GM13976 (cell line): ENCODE results near the gene COL16A1.

Experiments used
- DNase-seq: peaks from one replicate; pipeline ENCODE4 v3.0.0; 2012; ENCODE audit warnings: low spot score
- in situ Hi-C: fragments of 300-500 bp; cut with MboI; formaldehyde crosslinking; loops from one replicate; pipeline ENCODE4 v1.12.0; 2022; ENCODE audit warnings: low sequenced_read_pairs, mixed read lengths, inconsistent platforms; ENCODE audit not compliant: unreplicated experiment
- TF ChIP-seq, protein P1 (sequence below): IDR thresholded peaks from 2 replicates; pipeline ENCODE4 v1.5.1; 2012; ENCODE audit warnings: borderline replicate concordance, mild to moderate bottlenecking; ENCODE audit not compliant: insufficient read depth; ENCODE audit errors: extremely low read depth, missing control alignments, control extremely low read depth

COL16A1 gene

DNA sequence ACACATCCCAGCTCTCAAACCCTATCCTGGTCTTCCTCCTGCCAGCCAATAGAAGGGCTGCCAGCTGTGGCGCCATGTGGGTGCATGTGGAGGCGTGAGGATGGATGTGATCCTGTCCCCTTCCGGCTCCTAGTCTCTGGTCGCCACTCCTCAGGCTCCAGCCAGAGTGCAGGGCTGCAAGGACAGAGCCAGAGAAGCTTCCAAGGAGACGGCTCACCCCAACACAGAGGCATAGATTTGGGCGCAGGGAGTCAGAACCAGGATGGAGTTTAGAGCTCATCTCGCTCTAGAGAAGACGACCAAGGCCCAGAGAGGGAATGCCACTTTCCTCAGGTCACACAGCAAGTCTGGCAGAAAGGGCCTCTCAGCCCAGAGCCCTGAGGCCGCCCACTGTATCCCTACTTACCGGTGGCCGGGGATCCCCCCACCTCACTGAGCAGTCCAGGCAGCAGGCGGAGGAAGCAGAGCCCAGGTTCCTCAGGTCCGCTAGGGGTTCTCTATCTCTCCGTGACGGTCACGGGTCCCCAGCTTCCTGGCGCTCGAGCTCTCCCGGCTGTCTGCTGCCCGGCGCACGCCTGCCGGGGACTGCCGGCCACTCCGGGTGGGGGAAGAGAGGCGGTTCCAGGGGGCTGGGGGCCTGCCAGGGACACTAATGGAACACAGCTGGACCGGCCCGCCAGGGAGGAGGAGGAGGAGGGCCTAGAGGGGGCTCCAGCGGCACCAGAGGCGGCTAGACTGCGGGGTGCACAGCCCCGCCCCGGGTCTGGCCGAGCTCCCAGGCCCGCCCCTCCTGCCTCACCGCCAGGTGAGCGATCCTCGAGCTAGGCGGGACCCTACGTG lies at the start of gene COL16A1:
Gene COL16A1, minus strand, starts transcription at position 587 of the 840 bp plus-strand sequence. CDS start 1,824 bp downstream, outside the sequence.
- TF ChIP-seq, protein P1, sequence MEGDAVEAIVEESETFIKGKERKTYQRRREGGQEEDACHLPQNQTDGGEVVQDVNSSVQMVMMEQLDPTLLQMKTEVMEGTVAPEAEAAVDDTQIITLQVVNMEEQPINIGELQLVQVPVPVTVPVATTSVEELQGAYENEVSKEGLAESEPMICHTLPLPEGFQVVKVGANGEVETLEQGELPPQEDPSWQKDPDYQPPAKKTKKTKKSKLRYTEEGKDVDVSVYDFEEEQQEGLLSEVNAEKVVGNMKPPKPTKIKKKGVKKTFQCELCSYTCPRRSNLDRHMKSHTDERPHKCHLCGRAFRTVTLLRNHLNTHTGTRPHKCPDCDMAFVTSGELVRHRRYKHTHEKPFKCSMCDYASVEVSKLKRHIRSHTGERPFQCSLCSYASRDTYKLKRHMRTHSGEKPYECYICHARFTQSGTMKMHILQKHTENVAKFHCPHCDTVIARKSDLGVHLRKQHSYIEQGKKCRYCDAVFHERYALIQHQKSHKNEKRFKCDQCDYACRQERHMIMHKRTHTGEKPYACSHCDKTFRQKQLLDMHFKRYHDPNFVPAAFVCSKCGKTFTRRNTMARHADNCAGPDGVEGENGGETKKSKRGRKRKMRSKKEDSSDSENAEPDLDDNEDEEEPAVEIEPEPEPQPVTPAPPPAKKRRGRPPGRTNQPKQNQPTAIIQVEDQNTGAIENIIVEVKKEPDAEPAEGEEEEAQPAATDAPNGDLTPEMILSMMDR, result no peak
- peak; percentile 65 for DNase-seq
- in situ Hi-C loops, result no loop called here

DNA sequence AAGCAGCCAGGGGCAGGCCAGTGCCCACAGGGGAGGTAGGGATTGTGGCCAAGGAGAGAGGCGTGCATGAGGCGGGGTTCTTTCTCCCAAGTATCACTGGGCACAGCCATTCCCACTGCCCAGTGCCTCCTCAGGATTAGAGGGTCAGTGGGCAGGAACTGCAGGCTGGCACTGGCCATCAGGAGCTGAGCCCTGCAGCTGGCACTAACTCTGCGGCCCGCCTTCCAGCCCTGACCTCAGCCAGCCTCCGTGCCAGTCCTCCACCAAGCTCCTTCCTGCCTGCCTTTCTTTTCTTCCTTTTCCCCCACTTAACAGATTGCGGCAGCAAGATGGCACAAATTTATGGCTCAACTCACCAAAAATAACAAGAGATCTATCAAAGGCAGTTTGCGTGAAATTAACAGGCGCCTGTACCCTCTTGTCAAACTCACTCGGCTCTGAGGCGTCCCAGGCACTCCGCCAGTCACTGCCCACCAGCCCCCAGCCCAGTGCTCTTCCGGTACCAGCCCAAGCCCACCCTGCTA lies 49.2 kb upstream of the COL16A1 start:
- TF ChIP-seq, protein P1, result no peak
- in situ Hi-C loops, result no loop called here
- DNase-seq, result no peak

DNA sequence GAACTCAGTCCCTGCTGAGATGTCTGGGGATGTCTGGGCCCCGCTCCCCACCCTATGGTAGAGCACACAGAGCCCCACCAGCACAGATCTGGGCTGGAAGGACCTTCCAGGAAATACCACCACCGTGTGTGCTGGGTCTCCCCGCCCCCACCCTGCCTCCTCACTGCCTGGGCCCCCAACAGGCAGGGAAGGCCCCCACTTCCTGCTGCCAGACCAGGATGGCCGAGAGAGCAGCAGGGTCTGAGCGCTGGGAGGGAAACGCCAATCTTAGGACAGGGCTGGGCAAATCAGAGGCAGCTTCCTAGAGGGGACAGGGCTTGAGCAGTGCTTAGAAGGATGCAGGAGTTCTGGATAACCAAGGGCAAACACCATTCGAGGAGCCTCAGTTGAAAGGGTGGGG lies 48.4 kb upstream of the COL16A1 start:
- TF ChIP-seq, protein P1, result no peak
- in situ Hi-C loops, result no loop called here
- no peak for DNase-seq

DNA sequence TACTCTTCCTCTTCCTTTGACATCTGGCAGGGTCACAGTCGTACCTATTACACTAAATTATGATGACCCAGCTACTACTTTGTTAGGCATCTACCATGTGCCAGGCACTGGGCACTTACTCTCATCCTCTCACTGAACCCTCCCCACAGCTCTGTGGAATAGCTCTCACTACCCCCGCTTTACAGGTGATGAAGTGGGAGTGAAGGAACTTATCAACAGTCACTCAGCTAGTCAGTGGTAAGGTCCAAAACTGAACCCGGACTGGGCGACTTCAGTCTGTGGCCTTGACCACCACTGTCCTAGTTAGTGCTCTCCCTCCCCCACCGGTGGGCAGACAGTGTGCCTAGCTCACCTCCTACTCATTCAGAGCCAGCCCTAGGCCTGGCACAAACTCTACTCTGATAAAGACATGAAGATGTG lies 48.0 kb upstream of the COL16A1 start:
- DNase-seq, result no peak
- in situ Hi-C loops, result no loop called here
- TF ChIP-seq, protein P1, result no peak

DNA sequence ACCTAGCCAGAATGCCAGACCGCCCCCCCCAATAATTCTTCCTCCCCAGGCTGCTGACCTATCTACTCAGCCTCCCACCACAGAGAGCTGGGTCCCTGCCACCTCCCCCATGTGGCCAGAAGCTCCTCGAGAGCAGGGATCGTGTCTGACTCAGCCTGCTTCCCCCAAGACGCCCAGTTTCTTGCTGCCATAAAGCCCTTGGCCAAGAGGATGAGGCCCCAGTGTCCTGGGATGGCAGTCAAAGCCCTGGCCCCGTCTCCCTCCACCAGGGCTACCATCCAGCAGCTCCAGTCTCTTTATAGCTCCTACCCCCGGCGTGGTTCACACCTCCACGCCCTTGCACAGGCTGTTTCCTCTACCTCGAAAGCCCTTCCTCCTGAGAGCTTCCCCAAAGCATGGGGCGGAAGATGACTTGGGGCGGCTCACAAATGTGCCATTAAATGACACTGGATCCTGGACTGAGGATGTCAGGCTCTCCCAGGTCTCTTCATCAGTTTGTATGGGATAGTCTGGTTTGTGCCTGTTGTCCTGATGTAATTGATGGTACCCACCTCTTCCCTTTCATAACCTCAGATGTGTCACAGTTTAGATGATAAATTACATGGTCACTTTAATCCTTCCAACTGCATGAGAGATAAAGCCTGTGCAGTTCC lies 47.2 kb upstream of the COL16A1 start:
- in situ Hi-C loops, result no loop called here
- TF ChIP-seq, protein P1, result no peak
- DNase-seq, result no peak

DNA sequence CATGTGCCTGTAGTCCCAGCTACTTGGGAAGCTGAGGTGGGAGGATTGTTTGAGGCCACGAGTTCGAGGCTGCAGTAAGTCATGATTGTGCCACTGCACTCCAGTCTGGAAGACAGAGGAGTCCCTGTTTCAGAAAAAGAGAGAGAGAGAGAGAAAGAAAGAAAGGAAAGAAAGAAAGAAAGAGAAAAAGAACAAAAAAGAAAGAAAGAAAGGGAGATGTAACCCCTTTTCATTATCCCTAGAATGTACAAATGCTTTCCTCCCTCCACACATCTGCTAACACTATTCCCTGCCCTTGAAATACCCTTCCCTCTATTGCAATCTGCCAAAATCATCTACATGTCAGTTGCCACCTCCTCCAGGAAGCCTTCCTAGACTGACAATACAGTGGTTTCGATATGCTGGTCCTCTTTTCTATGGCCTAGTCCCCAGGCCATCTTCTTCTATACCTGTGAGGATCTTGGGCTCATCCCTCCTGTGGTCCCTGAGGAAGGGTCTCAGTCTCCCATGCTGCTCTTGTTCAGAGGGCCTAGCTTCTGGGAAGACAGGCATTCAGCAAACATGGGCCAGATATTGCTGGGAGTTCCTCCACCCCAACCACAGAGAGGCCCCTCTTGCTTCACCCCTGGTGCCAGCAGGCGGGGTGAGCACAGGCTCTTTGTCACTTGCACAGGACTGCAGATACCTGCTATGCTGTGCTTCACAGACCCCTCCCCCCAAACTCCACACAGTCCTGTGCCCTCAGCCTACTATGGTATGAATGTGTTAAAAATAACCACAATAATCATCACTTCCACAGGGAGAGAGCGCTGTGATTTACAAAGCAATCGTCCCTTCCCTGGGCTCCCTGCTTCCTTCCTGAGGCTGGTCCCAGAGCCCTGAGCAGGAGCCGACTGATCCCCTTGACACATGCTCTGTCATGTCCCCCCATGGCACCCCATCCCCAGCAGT lies 46.2 kb upstream of the COL16A1 start:
- no peak for DNase-seq
- in situ Hi-C loops, result no loop called here
- TF ChIP-seq, protein P1, result no peak
